Measurements from ENCODE around the gene GNA12. TPM values are rescaled to one million over a fixed set of nuclear protein-coding genes. Genes with fewer than 3 reads are reported as not detected.

Gene GNA12
- total RNA-seq, 1 experiment from 2014 or later = 23.3 TPM

DNA sequence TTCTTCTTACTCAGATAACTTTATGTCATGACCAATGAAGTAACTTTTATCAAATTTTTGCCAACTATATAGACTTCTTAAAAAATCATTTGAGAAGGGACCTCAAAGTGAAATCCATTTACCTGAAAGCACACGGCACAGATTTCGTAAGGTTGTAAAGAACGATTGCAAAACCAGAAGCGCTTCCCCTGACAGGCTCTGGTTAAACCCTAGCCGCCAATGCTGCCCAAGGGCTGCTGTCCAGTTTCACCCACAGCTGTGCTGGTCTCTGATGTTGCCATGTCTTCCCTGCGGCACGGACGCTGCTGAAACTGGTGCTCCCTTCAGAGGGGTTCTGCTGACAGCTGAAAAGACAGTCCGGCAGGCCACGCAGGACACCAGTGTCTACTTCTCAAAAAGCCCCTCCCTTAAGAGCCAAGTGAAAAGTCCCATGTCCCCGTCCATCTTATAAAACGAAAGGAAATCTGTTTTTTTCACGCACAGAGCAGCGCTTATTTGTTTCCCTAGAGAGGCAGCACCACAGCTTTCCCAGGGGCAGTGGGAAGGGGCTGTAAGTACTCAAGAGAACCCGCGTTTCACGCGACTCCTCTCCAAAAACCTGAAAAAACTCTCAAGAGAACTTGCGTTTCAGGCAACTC, 32.5 kb downstream of the GNA12 start:
- Histone ChIP-seq H3K36me3 (replicated peaks; ENCODE audit: control insufficient read depth, insufficient read depth, low read length) (no peaks in the 10 kb centered on the region; the same call in none of the 2 replicates), H3K27me3 (ENCODE audit: control insufficient read depth, insufficient read depth, low read length) (no peaks in the 10 kb centered on the region), H3K4me3 (ENCODE audit: insufficient read depth, low read depth, low read length) (no peak overlapping the region)
- no peak for DNase-seq

DNA sequence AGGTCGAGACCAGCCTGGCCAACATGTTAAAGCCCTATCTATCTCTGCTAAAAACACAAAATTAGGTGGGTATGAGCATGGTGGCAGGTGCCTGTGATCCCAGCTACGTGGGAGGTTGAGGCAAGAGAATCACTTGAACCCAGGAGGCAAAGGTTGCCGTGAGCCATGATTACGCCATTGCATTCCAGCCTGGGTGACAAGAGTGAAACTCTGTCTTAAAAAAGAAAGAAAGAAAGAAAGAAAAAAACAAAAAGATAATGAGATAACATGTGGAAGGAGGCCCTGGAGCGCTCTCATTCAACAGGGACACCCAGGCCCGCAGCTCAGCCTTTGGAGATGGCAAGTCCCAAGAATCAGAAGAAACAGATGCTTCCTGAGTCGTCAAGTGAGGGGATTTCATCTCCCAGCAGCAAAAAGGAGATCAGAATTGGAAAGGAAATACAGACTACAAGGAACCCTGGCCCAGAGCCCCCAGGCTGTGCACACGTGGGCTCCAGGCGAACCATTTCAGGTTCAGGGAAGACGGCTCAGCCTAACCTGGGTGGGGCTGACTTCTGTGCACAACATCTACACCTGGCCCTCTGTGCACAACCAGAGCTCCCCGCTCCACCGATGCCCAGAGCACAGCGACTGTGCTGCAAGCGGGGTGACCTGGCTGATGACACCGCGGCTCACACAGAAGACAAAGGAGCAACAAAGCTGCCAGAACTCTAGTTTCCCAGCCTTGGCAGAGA, 33.3 kb downstream of the GNA12 start:
- H3K36me3 ChIP-seq (replicated peaks; ENCODE audit: control insufficient read depth, insufficient read depth, low read length) = no peaks in the 10 kb centered on the region; the same call in none of the 2 replicates
- H3K27me3 ChIP-seq (ENCODE audit: control insufficient read depth, insufficient read depth, low read length) = no peaks in the 10 kb centered on the region
- H3K4me3 ChIP-seq (ENCODE audit: insufficient read depth, low read depth, low read length) = no peak overlapping the region
- DNase-seq = no peak

GRCh38 chr7:2809903-2810625, 34.0 kb downstream of the GNA12 start:
- H3K4me3 ChIP-seq (ENCODE audit: insufficient read depth, low read depth, low read length) = no peak overlapping the region
- H3K36me3 ChIP-seq (replicated peaks; ENCODE audit: control insufficient read depth, insufficient read depth, low read length) = no peaks in the 10 kb centered on the region; the same call in none of the 2 replicates
- no peak for DNase-seq
- no peaks in the 10 kb centered on the region for H3K27me3 ChIP-seq (ENCODE audit: control insufficient read depth, insufficient read depth, low read length)

DNA sequence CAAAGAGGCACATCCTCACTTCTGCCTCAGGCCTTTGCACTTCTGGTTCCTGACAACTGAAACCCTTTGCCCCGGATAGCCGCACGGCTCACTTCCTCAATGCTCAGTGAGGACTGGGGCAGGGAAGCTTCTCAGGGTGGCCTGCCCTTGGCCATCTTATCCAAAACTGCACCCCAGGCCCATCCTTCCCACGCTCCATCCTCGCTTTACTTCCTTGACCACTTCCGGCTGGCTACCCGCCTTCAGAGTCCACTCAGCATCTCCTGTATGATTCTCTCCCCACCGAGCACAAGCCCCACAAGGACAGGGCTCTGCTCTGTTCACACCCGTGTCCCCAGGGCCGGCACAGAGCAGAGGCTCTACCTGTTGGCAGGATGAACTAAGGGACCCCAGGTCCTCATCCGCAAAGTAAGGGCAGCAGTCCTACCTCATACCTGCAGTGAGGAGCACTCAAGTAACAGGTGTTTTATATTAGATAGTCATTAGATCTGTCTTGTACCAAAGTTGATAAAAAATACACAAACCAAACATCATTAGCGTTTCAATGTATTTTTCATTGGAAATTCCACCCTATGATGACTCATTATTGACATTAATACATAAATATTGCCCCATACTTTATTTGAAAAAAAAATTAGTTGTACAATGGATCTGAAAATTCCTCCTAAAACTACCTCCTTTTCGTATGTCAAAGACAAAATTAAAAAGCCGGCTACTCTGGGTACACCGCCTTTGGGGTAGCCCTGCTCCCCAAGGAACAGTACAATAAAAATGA, 35.0 kb downstream of the GNA12 start:
- Histone ChIP-seq H3K27me3 (ENCODE audit: control insufficient read depth, insufficient read depth, low read length) (no peaks in the 10 kb centered on the region), H3K4me3 (ENCODE audit: insufficient read depth, low read depth, low read length) (no peak overlapping the region), H3K36me3 (replicated peaks; ENCODE audit: control insufficient read depth, insufficient read depth, low read length) (no peaks in the 10 kb centered on the region; the same call in none of the 2 replicates)
- DNase-seq = no peak

GRCh38 chr7:2807845-2808772, 36.0 kb downstream of the GNA12 start:
- no peaks in the 10 kb centered on the region for H3K27me3 ChIP-seq (ENCODE audit: control insufficient read depth, insufficient read depth, low read length)
- no peak overlapping the region for H3K4me3 ChIP-seq (ENCODE audit: insufficient read depth, low read depth, low read length)
- no peaks in the 10 kb centered on the region; the same call in 1 of the 2 replicates for H3K36me3 ChIP-seq (replicated peaks; ENCODE audit: control insufficient read depth, insufficient read depth, low read length)
- peak; percentile 56 for DNase-seq

- no peak overlapping the region for H3K4me3 ChIP-seq (ENCODE audit: insufficient read depth, low read depth, low read length)
- no peaks in the 10 kb centered on the region; the same call in 1 of the 2 replicates for H3K36me3 ChIP-seq (replicated peaks; ENCODE audit: control insufficient read depth, insufficient read depth, low read length)
- no peaks in the 10 kb centered on the region for H3K27me3 ChIP-seq (ENCODE audit: control insufficient read depth, insufficient read depth, low read length)
- no peak for DNase-seq
Measured at GRCh38 chr7:2807460-2807844, 36.7 kb downstream of the GNA12 start.

GRCh38 chr7:2806571-2806970, 37.5 kb downstream of the GNA12 start:
- Histone ChIP-seq H3K27me3 (ENCODE audit: control insufficient read depth, insufficient read depth, low read length) (no peaks in the 10 kb centered on the region), H3K36me3 (replicated peaks; ENCODE audit: control insufficient read depth, insufficient read depth, low read length) (no peaks in the 10 kb centered on the region; the same call in 1 of the 2 replicates), H3K4me3 (ENCODE audit: insufficient read depth, low read depth, low read length) (no peak overlapping the region)
- no peak for DNase-seq

DNA sequence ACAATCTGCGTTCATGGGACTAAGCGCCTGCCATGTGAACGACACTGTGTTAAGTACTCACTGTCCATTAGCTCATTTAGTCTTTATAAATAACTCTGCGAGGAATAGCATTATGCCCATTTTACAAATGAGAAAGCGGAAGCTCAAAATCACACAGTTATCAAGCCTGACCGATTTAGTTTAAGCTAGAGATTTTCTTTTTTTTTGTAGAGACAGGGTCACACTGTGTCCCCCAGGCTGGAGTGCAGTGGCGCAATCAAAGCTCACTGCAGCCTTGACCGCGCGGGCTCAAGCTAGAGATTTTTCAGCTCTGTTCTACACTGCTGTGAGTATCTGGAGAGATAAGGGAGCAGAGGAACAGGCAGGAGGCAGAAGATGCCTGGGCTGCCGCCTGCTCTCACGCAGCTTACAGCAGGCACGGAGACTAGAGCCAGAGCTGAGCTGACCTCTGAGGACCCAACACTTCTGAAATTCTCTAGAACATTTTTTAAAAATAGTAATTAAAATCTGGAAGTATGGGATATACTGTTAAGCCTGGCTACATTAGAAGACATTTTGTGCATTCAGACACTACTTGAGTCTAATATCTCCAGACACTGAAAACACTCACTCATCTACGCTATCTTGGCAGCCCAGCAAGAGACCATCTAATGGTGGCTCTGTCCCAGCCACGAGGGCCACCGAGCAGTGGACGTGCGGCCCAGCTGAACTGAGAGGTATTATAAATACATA, 38.7 kb downstream of the GNA12 start:
- H3K36me3 ChIP-seq (replicated peaks; ENCODE audit: control insufficient read depth, insufficient read depth, low read length) = no peaks in the 10 kb centered on the region; the same call in 1 of the 2 replicates
- H3K4me3 ChIP-seq (ENCODE audit: insufficient read depth, low read depth, low read length) = no peak overlapping the region
- DNase-seq = no peak
- H3K27me3 ChIP-seq (ENCODE audit: control insufficient read depth, insufficient read depth, low read length) = no peaks in the 10 kb centered on the region

GRCh38 chr7:2804227-2804763, 39.8 kb downstream of the GNA12 start:
- Histone ChIP-seq H3K4me3 (ENCODE audit: insufficient read depth, low read depth, low read length) (no peak overlapping the region), H3K36me3 (replicated peaks; ENCODE audit: control insufficient read depth, insufficient read depth, low read length) (no peaks in the 10 kb centered on the region; the same call in 1 of the 2 replicates), H3K27me3 (ENCODE audit: control insufficient read depth, insufficient read depth, low read length) (no peaks in the 10 kb centered on the region)
- no peak for DNase-seq

GRCh38 chr7:2803755-2804154, 40.4 kb downstream of the GNA12 start:
- no peak overlapping the region for H3K4me3 ChIP-seq (ENCODE audit: insufficient read depth, low read depth, low read length)
- no peaks in the 10 kb centered on the region; the same call in 1 of the 2 replicates for H3K36me3 ChIP-seq (replicated peaks; ENCODE audit: control insufficient read depth, insufficient read depth, low read length)
- no peak for DNase-seq

GRCh38 chr7:2803342-2803692, 40.8 kb downstream of the GNA12 start:
- no peaks in the 10 kb centered on the region for H3K27me3 ChIP-seq (ENCODE audit: control insufficient read depth, insufficient read depth, low read length)
- no peak for DNase-seq
- H3K36me3 ChIP-seq (replicated peaks; ENCODE audit: control insufficient read depth, insufficient read depth, low read length) = no peaks in the 10 kb centered on the region; the same call in 1 of the 2 replicates
- no peak overlapping the region for H3K4me3 ChIP-seq (ENCODE audit: insufficient read depth, low read depth, low read length)

More at GRCh38 chr7:2803755-2804154, 40.4 kb downstream of the GNA12 start:
- no peaks in the 10 kb centered on the region for H3K27me3 ChIP-seq (ENCODE audit: control insufficient read depth, insufficient read depth, low read length)

GRCh38 chr7:2802504-2803341, 41.4 kb downstream of the GNA12 start:
- DNase-seq = no peak
- Histone ChIP-seq H3K36me3 (replicated peaks; ENCODE audit: control insufficient read depth, insufficient read depth, low read length) (no peaks in the 10 kb centered on the region; the same call in 1 of the 2 replicates), H3K4me3 (ENCODE audit: insufficient read depth, low read depth, low read length) (no peak overlapping the region), H3K27me3 (ENCODE audit: control insufficient read depth, insufficient read depth, low read length) (no peaks in the 10 kb centered on the region)
